SK-N-DZ (cell line): ENCODE results near the gene TNFAIP8L1.
"Not testable (repeated sequence)": the region's sequence is repeated elsewhere in the genome, so short reads cannot be mapped to it uniquely, and the experiment has no call there.

Experiments used
- DNase-seq: peaks from one replicate; pipeline ENCODE4 v3.0.0-alpha.2; 2015; ENCODE audit warnings: low spot score

The TNFAIP8L1 gene

DNA sequence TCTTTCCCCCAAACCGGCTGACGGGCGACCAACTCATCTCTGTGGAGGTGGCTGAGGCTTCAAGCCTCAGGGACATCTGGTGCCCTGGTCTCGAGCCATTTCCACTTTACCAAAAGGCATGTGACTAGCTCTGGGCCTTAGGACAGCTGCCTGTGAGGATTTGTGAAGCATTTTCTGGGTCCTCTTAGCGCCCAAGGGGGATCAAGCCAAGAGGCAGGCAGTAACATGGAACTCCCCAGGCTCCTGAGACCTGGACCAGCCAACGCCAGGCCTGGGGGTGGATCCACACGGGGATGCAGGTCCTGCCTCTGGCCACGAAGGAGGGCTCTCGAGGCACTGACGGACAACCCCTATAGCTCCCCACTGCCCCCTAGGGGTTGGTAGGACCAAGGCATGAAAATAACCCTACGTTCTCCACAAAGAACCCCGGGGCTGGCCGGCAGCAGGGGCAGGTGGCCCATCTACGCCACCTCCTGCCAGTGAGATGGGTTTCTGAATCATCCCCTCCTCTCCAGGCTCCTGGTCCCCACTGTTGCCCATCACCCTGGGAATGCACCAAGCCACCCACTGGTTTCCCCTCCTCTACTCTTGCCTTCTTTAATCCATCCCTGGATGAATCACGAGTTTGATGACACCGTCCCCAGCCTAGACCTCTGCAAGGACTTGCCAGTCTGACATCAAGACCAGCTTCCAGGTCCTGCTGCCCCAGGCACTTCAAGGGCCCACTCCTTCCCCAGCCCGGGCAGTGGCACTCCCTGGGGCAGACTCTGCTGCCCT, 37.8 kb downstream of the TNFAIP8L1 start:
- peak; percentile 37 for DNase-seq

GRCh38 chr19:4678881-4679790, 39.8 kb downstream of the TNFAIP8L1 start:
- DNase-seq: no peak

GRCh38 chr19:4680021-4680420, 40.7 kb downstream of the TNFAIP8L1 start:
- DNase-seq: not testable (repeated sequence)

- no peak for DNase-seq
These were observed 43.3 kb downstream of the TNFAIP8L1 start for GRCh38 chr19:4682417-4683200.

DNA sequence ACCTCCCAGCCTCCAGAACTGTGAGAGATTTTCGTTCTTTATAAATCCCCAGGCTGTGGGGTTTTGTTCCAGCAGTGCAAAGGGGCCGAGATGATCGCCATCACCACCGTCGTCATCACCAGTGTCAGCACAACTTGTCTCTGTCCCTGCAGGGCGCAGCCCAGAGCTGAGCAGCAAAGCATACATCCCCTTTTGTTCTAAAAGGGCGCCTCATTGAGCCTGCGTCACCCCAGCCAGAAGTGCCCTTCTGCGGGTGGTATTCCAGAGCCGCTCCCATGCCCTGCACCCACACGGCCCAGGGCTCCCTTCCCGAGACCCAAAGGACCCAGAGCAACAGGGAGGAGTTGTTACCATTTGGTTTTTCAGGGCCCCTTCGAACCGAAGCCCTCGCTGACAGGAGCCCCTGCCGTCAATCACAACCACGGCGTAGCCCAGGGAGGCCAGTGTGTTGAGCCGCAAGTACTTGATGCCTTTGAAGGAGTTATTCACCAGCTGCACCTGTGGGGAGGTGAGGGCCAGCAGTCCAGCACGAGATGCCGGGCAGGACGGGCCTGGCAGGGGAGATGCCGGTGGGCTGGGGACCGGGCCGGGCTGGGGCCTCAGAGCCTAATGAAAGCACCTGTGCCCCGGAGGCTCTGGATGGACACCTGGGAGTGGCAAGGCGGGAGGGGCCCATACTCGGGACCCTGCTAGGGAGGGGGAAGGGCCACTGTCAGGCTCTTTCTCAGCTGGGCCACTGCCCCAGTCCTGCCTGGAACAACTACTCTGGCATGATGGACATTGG, 45.2 kb downstream of the TNFAIP8L1 start:
- DNase-seq: no peak

GRCh38 chr19:4686700-4687099, 47.4 kb downstream of the TNFAIP8L1 start:
- no peak for DNase-seq

DNA sequence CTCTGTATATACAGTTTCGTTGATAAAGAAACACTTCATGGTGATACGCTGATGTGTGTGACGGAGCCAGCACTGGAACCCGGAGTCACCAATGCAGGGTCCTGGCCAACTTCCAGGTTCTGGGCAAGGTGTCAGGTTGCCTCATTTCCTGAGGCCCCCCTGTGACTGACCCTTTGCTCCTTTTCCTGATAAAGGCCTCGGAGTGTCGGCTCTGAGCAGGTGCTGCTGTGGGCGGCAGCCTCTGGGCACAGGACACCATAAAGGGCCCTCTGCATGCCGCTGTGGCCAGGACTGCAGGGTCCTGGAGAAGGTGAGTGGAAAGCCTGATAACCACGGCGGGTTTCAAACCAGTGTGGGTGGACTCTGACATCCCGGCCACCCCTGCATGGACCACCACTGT, 48.1 kb downstream of the TNFAIP8L1 start:
- DNase-seq: no peak

DNA sequence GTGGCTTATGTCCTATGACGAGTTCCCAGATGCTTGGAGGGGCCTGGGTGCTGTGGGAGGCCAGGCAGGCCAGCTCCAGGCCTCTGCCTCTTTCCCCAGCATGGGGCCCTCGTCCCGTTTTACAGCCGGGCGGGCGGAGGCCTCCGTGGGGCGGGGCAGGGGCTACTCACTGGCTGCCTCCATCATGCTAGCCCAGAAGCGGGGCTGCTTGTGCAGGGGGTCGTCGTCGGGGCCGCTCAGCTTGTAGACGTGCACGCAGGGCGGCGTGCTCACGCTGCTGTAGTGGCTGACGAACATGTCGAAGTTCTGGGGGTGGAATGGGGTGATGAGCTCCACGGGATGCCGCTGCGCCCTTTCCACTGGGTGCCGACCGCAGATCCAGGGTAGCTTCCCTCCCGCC, 49.3 kb downstream of the TNFAIP8L1 start:
- DNase-seq: no peak

- DNase-seq: no peak
These were observed 50.1 kb downstream of the TNFAIP8L1 start for GRCh38 chr19:4689403-4689802.

GRCh38 chr19:4690361-4690760, 51.0 kb downstream of the TNFAIP8L1 start:
- no peak for DNase-seq

DNA sequence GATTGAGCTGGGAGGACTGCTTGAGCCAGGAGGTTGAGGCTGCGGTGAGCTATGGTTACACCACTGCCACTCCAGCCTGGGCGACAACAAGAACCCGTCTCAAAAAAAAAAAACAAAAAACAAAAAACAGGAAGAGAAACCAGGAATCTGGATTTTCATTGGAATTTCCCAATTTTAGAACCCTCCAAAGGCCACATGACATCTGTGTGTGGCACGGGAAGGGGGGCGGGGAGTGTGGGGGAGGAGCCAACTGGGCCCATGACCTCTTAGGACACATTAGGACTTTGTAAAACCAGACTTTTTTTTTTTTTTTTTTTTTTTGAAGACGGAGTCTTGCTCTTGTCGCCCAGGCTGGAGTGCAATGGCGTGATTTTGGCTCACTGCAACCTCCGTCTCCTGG, 52.1 kb downstream of the TNFAIP8L1 start:
- no peak for DNase-seq

GRCh38 chr19:4692251-4693077, 53.1 kb downstream of the TNFAIP8L1 start:
- no peak for DNase-seq

- DNase-seq: no peak
These were observed 53.7 kb downstream of the TNFAIP8L1 start for GRCh38 chr19:4693078-4693350.

- no peak for DNase-seq
These were observed 54.3 kb downstream of the TNFAIP8L1 start for GRCh38 chr19:4693471-4694121.

GRCh38 chr19:4694211-4694987, 55.1 kb downstream of the TNFAIP8L1 start:
- DNase-seq: no peak

DNA sequence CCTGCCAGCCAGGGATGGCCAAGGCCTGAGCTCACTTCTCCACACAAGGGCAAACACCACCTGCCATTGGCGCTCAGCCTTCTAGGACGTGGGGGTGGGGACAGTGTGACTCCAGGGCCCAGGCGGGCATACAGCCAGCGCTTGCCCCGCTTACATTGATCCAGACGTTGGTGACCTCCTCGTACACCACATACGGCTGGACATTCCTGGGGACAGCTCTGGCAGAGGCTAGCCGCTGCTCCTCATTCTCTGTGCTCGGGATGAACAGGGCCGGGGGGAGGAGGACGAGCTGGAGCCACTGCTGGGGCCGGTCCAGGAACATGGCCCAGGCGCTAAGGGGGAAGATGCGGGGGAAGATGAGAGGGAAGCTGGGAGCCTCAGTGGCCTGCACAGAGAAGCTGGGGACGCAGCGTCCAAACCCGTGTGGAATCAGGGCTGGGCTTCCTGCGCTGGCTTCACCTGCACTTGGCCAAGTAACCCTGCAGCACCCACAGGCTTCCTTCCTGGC, 56.0 kb downstream of the TNFAIP8L1 start:
- no peak for DNase-seq

- no peak for DNase-seq
These were observed 58.0 kb downstream of the TNFAIP8L1 start for GRCh38 chr19:4697304-4697703.

- DNase-seq: no peak
These were observed 60.7 kb downstream of the TNFAIP8L1 start for GRCh38 chr19:4699826-4700692.
